Measurements from ENCODE around the gene ATP10B. TPM values are rescaled to one million over a fixed set of nuclear protein-coding genes. Genes with fewer than 3 reads are reported as not detected.

Gene ATP10B
- total RNA-seq, 1 donor from 2014 or later: 0.13 TPM

- no peak for DNase-seq (ENCODE audit: low read depth in 2 of 2)
These were observed 214.5 kb downstream of the ATP10B start for GRCh38 chr5:160637357-160638090.

- DNase-seq (ENCODE audit: low read depth in 2 of 2): no peak
These were observed 216.3 kb downstream of the ATP10B start for GRCh38 chr5:160635663-160636062.

- no peak for DNase-seq (ENCODE audit: low read depth in 2 of 2)
These were observed 217.0 kb downstream of the ATP10B start for GRCh38 chr5:160635046-160635445.

- DNase-seq (ENCODE audit: low read depth in 2 of 2): no peak
These were observed 223.0 kb downstream of the ATP10B start for GRCh38 chr5:160629003-160629402.

GRCh38 chr5:160628619-160628968, 223.4 kb downstream of the ATP10B start:
- DNase-seq (ENCODE audit: low read depth in 2 of 2): no peak

GRCh38 chr5:160627921-160628618, 223.9 kb downstream of the ATP10B start:
- DNase-seq (ENCODE audit: low read depth in 2 of 2): no peak

GRCh38 chr5:160626322-160626721, 225.7 kb downstream of the ATP10B start:
- DNase-seq (ENCODE audit: low read depth in 2 of 2): no peak

GRCh38 chr5:160621526-160621925, 230.5 kb downstream of the ATP10B start:
- no peak for DNase-seq (ENCODE audit: low read depth in 2 of 2)

GRCh38 chr5:160620401-160620800, 231.6 kb downstream of the ATP10B start:
- no peak for DNase-seq (ENCODE audit: low read depth in 2 of 2)

- no peak for DNase-seq (ENCODE audit: low read depth in 2 of 2)
These were observed 232.6 kb downstream of the ATP10B start for GRCh38 chr5:160619381-160619780.

- no peak for DNase-seq (ENCODE audit: low read depth in 2 of 2)
These were observed 233.7 kb downstream of the ATP10B start for GRCh38 chr5:160618286-160618685.

GRCh38 chr5:160616712-160617497, 235.1 kb downstream of the ATP10B start:
- DNase-seq (ENCODE audit: low read depth in 2 of 2): no peak

- DNase-seq (ENCODE audit: low read depth in 2 of 2): no peak
These were observed 237.9 kb downstream of the ATP10B start for GRCh38 chr5:160614136-160614535.

- no peak for DNase-seq (ENCODE audit: low read depth in 2 of 2)
These were observed 246.7 kb downstream of the ATP10B start for GRCh38 chr5:160605266-160605665.

GRCh38 chr5:160604484-160604883, 247.5 kb downstream of the ATP10B start:
- no peak for DNase-seq (ENCODE audit: low read depth in 2 of 2)

GRCh38 chr5:160602744-160603143, 249.3 kb downstream of the ATP10B start:
- no peak for DNase-seq (ENCODE audit: low read depth in 2 of 2)

GRCh38 chr5:160601046-160601445, 251.0 kb downstream of the ATP10B start:
- no peak for DNase-seq (ENCODE audit: low read depth in 2 of 2)

- DNase-seq (ENCODE audit: low read depth in 2 of 2): no peak
These were observed 278.7 kb downstream of the ATP10B start for GRCh38 chr5:160573318-160573717.

GRCh38 chr5:160567031-160567705, 284.8 kb downstream of the ATP10B start:
- DNase-seq (ENCODE audit: low read depth in 2 of 2): no peak

- DNase-seq (ENCODE audit: low read depth in 2 of 2): no peak
These were observed 286.6 kb downstream of the ATP10B start for GRCh38 chr5:160565376-160565775.

- DNase-seq (ENCODE audit: low read depth in 2 of 2): no peak
These were observed 295.2 kb downstream of the ATP10B start for GRCh38 chr5:160556846-160557245.

Data from dermis microvascular lymphatic vessel endothelial cell (primary cell).